ENCODE data around the gene FAM20A. TPM values are rescaled to one million over a fixed set of nuclear protein-coding genes. Genes with fewer than 3 reads are reported as not detected.

FAM20A gene
- total RNA-seq, 1 experiment from 2014 or later, result 0.11 TPM

DNA sequence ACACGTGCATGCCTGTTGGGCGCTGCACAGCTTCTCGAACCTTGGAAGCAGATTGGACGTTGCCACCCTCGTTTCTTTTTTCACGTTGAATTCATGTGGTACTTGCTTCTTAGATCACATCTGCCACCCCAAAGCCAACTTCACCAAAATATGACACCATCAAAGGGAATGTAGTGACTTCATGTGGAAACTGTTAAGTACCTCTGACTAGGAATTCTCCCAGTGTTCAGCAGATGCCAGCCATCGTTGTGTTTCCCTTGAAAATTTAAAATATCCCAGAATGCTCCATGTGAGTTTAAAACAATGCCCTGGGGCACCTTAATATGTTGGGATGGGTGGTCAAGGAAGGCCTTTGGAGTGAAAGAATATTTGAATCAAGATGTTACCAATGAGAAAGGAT, 22.6 kb upstream of the FAM20A start:
- H3K36me3 ChIP-seq (ENCODE audit: low read depth, low read length), result no peaks in the 10 kb centered on the region
- ChIA-PET CTCF (no interaction called here), POLR2A (ENCODE audit: unreplicated experiment) (no interaction called here)
- no peak for ATAC-seq
- no peaks in the 10 kb centered on the region for H3K79me2 ChIP-seq (ENCODE audit: low read length)
- H3K27ac ChIP-seq (ENCODE audit: low read length), result no peak overlapping the region
- no peak overlapping the region for H3K4me2 ChIP-seq (ENCODE audit: low read length)
- H3K27me3 ChIP-seq (ENCODE audit: low read length), result no peaks in the 10 kb centered on the region
- no peaks in the 10 kb centered on the region for H3K9me2 ChIP-seq (replicated peaks; ENCODE audit: low read length)
- H2AFZ ChIP-seq (ENCODE audit: low read length), result no peak overlapping the region
- H3K9ac ChIP-seq (ENCODE audit: low read length), result no peak overlapping the region
- no peak for DNase-seq
- H4K20me1 ChIP-seq (ENCODE audit: low read length), result no peaks in the 10 kb centered on the region
- H3K4me1 ChIP-seq (ENCODE audit: insufficient read depth, low read length), result peaks cover 25% of the 10 kb centered on the region
- no peak overlapping the region for H3K4me3 ChIP-seq (ENCODE audit: low read length)
- BruUV-seq (replicated peaks), result no TSS peak
- no peaks in the 10 kb centered on the region for H3F3A ChIP-seq (ENCODE audit: low read length, unreplicated experiment)
- TF ChIP-seq EZH2phosphoT487 (IDR thresholded peaks at IDR 0.05; ENCODE audit: borderline replicate concordance, low read length) (no peak), EZH2 (IDR thresholded peaks at IDR 0.05; ENCODE audit: low read length, unreplicated experiment) (no peak)
- TF ChIP-seq, protein P1, sequence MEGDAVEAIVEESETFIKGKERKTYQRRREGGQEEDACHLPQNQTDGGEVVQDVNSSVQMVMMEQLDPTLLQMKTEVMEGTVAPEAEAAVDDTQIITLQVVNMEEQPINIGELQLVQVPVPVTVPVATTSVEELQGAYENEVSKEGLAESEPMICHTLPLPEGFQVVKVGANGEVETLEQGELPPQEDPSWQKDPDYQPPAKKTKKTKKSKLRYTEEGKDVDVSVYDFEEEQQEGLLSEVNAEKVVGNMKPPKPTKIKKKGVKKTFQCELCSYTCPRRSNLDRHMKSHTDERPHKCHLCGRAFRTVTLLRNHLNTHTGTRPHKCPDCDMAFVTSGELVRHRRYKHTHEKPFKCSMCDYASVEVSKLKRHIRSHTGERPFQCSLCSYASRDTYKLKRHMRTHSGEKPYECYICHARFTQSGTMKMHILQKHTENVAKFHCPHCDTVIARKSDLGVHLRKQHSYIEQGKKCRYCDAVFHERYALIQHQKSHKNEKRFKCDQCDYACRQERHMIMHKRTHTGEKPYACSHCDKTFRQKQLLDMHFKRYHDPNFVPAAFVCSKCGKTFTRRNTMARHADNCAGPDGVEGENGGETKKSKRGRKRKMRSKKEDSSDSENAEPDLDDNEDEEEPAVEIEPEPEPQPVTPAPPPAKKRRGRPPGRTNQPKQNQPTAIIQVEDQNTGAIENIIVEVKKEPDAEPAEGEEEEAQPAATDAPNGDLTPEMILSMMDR (conservative IDR thresholded peaks at IDR 0.05; ENCODE audit: low read depth, low read length), result no peak
- intact Hi-C loops (cut with micrococcal nuclease), result no loop called here
- H3K9me3 ChIP-seq (ENCODE audit: low read length), result no peaks in the 10 kb centered on the region

DNA sequence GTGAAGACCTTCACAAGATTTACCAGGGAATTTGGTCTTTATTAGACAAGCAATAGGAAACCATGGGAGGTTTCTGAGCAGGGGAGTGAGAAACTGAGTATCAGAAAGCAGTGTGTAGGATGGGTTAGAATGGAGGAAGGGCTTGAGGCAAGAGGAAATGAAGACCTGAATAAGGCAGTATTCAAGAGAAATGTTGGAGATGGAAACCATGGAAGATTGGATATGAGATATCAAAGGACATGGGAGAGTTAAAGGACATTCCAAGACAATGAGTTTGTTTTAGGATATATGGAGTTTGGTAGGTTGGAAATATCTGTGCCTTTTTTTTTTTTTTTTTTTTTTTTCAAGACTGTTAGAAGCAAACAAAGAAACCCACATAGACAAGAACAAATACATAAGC, 21.3 kb upstream of the FAM20A start:
- Histone ChIP-seq H4K20me1 (ENCODE audit: low read length) (no peaks in the 10 kb centered on the region), H3K4me1 (ENCODE audit: insufficient read depth, low read length) (peaks cover 15% of the 10 kb centered on the region), H3K9ac (ENCODE audit: low read length) (no peak overlapping the region), H3K9me3 (ENCODE audit: low read length) (no peaks in the 10 kb centered on the region), H3K4me3 (ENCODE audit: low read length) (no peak overlapping the region), H2AFZ (ENCODE audit: low read length) (no peak overlapping the region), H3K27me3 (ENCODE audit: low read length) (no peaks in the 10 kb centered on the region), H3K27ac (ENCODE audit: low read length) (no peak overlapping the region), H3F3A (ENCODE audit: low read length, unreplicated experiment) (no peaks in the 10 kb centered on the region), H3K79me2 (ENCODE audit: low read length) (no peaks in the 10 kb centered on the region), H3K36me3 (ENCODE audit: low read depth, low read length) (no peaks in the 10 kb centered on the region), H3K4me2 (ENCODE audit: low read length) (no peak overlapping the region), H3K9me2 (replicated peaks; ENCODE audit: low read length) (no peaks in the 10 kb centered on the region)
- intact Hi-C loops (cut with micrococcal nuclease), result no loop called here
- TF ChIP-seq EZH2phosphoT487 (IDR thresholded peaks at IDR 0.05; ENCODE audit: borderline replicate concordance, low read length) (no peak), EZH2 (IDR thresholded peaks at IDR 0.05; ENCODE audit: low read length, unreplicated experiment) (no peak)
- TF ChIP-seq, protein P1 (conservative IDR thresholded peaks at IDR 0.05; ENCODE audit: low read depth, low read length), result no peak
- ChIA-PET POLR2A (ENCODE audit: unreplicated experiment) (interaction anchor here (0.6 kb wide), 1 partner anchor 89 kb away, joined by 4 read pairs; no protein-coding TSS in a partner anchor), CTCF (no interaction called here)
- ATAC-seq (no peak), DNase-seq (no peak)
- BruUV-seq (replicated peaks), result no TSS peak

DNA sequence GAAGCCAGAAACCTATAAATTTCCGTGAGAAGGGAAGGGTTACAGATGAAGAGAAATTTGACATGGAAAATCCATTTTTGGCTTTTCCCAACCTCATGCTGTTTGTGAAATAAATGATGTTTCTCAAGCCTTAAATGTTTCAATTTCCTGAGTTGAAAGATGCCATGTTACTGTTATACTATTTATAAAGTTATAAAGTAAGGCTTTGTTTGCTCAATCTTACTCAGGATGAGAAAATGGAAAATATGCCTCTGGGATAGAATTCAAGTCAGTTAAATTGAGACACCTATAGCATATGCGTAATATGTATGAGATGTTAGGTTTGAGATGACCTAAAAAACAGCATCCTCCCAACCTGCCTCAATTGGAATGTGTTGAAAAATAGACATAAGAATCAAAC, 19.9 kb upstream of the FAM20A start:
- ATAC-seq, result peak; percentile 90
- POLR2A ChIA-PET (ENCODE audit: unreplicated experiment), result no interaction called here
- peak overlapping the region; percentile 36 for H3K4me2 ChIP-seq (ENCODE audit: low read length)
- CTCF ChIA-PET, result interaction anchor here (0.6 kb wide), 1 partner anchor 471 kb away, joined by 5 read pairs; no protein-coding TSS in a partner anchor
- no peaks in the 10 kb centered on the region for H3K36me3 ChIP-seq (ENCODE audit: low read depth, low read length)
- H3K9ac ChIP-seq (ENCODE audit: low read length), result peak overlapping the region; percentile 63
- no peaks in the 10 kb centered on the region for H3K9me2 ChIP-seq (replicated peaks; ENCODE audit: low read length)
- H3K4me3 ChIP-seq (ENCODE audit: low read length), result no peak overlapping the region
- peak; percentile 82 for DNase-seq
- no TSS peak for BruUV-seq (replicated peaks)
- intact Hi-C loops (cut with micrococcal nuclease), result no loop called here
- no peaks in the 10 kb centered on the region for H3K27me3 ChIP-seq (ENCODE audit: low read length)
- 0 out of 2 replicates have a peak overlapping the region, but pooled peaks have one; percentile 10 for H2AFZ ChIP-seq (ENCODE audit: low read length)
- TF ChIP-seq, protein P1 (conservative IDR thresholded peaks at IDR 0.05; ENCODE audit: low read depth, low read length), result no peak
- TF ChIP-seq EZH2phosphoT487 (IDR thresholded peaks at IDR 0.05; ENCODE audit: borderline replicate concordance, low read length), result no peak
- TF ChIP-seq EZH2 (IDR thresholded peaks at IDR 0.05; ENCODE audit: low read length, unreplicated experiment), result no peak
- no peaks in the 10 kb centered on the region for H3K9me3 ChIP-seq (ENCODE audit: low read length)
- H3K79me2 ChIP-seq (ENCODE audit: low read length), result no peaks in the 10 kb centered on the region
- no peaks in the 10 kb centered on the region for H4K20me1 ChIP-seq (ENCODE audit: low read length)
- H3F3A ChIP-seq (ENCODE audit: low read length, unreplicated experiment), result no peaks in the 10 kb centered on the region
- H3K27ac ChIP-seq (ENCODE audit: low read length), result peak overlapping the region; percentile 86
- peaks cover 15% of the 10 kb centered on the region for H3K4me1 ChIP-seq (ENCODE audit: insufficient read depth, low read length)
